ENCODE measurements around the gene SPRR1A. TPM values are rescaled to one million over a fixed set of nuclear protein-coding genes. Genes with fewer than 3 reads are reported as not detected.
"Not testable (repeated sequence)": the region's sequence is repeated elsewhere in the genome, so short reads cannot be mapped to it uniquely, and the experiment has no call there.

Gene SPRR1A
- polyA plus RNA-seq, 3 donors = not detected

DNA sequence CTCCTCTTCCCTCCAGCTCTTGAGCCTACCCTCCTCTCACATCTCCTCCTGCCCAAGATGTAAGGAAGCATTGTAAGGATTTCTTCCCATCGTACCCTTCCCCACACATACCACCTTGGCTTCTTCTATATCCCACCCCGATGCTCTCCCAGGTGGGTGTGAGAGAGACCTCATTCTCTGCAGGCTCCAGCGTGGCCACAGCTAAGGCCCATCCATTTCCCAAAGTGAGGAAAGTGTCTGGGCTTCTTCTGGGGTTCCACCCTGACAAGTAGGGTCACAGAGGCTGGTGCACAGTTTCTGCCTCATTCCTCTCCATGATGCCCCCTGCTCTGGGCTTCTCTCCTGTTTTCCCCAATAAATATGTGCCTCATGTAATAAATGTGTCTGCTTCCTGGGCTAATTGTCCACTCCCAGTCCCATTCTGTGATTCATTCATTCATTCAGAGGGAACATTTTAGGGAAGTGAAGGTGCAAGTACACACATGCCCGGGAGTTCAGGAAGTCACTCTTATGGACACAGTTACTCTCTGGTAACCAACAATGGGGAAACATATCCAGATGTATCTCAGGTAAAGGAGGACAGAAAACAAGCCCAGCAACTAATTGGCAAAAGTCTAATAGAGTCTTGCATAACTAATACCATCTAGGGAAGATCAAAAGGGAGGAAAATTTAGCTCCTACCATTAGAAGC lies 11.5 kb upstream of the SPRR1A start:
- DNase-seq = no peak

DNA sequence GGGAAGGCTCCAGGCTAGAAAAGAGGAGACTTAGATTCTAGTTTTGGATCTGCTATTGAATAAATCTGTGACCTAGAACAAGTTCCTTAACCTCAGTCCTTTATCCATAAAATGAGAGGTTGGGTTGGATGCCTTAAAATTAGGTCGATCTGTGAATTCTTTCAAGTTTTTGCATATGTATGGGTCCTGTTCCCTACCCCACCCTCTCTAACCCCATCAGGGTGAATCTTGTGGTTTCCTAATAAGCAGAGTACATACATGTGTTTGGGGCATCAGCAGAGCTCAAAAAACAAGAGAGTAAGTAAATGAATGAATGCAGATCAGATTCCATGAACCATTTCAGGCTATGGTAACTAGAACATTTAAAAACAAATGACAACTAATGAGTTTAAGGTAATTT lies 7.2 kb upstream of the SPRR1A start:
- no peak for DNase-seq

GRCh38 chr1:152977614-152978013 lies 6.3 kb upstream of the SPRR1A start:
- DNase-seq = no peak

DNA sequence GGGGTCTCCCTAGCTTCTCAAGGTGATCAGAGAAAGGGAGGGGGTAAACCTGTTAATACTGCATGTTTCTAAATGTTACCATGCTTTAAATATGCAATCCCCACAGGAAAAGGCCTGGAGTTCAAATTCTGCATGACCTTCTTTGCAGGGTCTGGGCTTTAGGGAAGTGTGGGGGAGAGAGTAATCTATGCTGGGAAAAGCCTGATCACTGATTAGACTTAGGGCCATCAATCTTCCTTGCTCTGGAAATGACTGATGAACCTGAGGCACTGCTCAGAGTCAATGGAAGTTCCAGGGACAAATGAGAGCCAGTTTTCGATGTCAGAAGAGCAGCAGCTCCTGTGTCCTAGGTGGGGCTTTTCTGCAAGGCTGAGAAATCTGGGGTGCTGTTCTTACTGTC lies 3.2 kb upstream of the SPRR1A start:
- no peak for DNase-seq

DNA sequence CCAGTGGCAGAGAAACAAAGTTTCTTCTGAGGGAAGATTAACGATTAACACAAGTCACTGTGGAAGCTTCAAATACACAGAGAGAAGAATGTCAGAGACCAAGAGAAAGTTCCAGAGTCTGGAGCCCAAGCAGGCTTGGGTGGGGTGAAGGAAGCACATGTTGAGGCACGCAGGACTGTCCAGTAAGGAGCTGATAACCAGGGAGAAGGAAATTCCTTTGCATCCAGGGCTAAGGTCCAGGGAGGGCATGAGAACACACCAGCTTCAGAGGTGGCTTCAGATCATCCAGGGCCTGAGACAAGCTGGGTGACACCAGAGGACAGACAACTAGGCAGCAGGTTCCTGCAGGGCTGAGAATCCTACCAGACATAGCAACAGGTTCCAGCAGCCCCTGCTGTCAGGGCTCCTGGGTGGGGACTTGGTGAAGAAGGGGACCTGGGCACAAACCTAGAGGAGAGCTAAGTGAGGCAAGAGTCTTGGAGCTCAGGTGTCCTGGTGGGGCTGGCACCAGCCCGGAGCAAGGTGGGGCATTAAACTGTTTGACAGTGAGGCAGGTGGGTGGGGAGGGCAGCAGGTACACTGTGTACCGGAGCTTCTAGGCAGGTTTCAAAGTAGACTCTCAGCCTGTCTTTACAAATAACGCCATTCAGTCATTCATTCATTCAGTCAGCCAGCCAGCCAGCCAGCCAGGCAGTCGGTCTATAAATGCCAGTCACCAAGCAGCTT lies 2.6 kb upstream of the SPRR1A start:
- no peak for DNase-seq

- no peak for DNase-seq
These were observed 1.8 kb upstream of the SPRR1A start for GRCh38 chr1:152982076-152982475.

DNA sequence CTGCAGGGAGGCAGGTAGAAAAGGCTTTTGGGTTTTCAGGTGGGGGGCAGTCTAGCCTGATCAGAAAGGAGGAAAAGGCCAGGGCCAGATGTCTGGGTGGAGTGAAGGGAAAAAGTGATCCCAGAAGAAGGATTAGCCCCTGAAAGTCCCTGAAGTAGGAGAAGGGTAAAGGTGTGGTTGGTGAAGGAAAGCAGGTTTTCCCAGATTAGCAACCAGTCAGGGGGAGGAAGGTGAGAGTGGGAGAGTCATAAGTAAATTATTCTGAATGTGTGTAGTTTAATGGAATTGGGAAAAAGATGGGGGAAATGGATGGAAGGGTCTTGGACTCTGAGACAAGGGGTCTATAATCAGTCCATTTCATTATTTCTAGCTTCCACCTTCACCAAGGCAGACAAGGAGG lies 647 bp upstream of the SPRR1A start:
- DNase-seq = no peak

DNA sequence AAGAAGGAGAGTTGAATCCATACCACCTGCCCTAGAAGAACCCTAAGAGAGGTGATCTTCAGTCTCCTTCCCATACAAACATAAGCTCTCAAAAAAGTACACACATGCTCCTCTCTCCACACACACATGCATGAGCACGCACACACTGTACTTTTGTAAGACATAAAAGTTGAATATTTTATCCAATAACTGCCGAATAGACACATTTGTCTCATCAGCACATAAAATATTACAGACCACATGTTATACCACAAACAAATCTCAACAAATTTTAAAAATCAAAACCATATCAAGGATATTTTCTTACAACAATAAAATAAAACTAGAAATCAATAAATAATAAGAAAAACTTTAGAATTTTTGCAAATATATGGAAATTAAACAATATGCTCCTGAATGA lies 2.7 kb downstream of the SPRR1A start:
- no peak for DNase-seq

DNA sequence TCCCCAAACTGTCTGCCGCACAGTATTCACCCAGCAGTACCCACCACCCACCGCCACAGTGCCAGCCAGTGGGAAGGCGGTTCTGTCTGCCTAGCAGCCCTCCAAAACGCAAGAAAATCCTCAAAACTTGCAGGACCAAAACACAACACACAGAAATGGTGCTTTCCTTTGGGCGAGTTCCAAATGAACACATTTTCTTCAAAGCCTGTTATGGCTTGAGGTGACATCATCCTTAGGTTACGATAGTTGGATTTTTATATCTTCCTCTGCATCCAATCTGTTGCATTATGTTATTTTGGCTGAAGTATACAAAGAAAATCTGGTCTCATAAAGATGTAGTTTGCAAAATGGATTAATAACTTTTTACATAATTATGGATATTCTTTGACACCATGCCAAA lies 9.3 kb downstream of the SPRR1A start:
- no peak for DNase-seq

DNA sequence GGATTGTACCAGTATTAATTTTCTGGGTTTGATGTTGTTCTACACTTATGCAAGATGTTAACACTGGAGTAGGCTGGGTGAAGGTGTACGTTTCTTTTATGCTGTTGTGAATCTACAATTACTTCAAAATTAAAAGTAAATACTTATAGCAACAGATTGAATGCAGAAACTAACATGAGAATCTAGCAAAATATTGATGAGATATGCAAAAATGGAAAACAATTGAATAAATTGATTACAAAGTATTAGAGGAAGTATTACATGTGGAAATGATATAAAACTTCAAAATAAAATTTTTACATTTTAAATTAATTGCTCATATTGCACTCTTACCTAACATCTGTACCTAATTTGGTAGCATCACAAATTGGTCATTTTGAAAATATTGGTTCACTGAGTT lies 12.0 kb downstream of the SPRR1A start:
- DNase-seq = no peak

- DNase-seq = no peak
These were observed 12.9 kb downstream of the SPRR1A start for GRCh38 chr1:152996633-152997400.

- DNase-seq = no peak
These were observed 14.0 kb downstream of the SPRR1A start for GRCh38 chr1:152997901-152998300.

- DNase-seq = no peak
These were observed 14.6 kb downstream of the SPRR1A start for GRCh38 chr1:152998476-152998875.

- no peak for DNase-seq
These were observed 15.9 kb downstream of the SPRR1A start for GRCh38 chr1:152999818-153000217.

- no peak for DNase-seq
These were observed 16.4 kb downstream of the SPRR1A start for GRCh38 chr1:153000294-153000693.

GRCh38 chr1:153001382-153001781 lies 17.5 kb downstream of the SPRR1A start, which contains the start of gene SPRR3:
Gene SPRR3 (plus strand): TSS chr1:153001749. CDS start chr1:153003021, 1,272 bp downstream.
- DNase-seq = no peak

DNA sequence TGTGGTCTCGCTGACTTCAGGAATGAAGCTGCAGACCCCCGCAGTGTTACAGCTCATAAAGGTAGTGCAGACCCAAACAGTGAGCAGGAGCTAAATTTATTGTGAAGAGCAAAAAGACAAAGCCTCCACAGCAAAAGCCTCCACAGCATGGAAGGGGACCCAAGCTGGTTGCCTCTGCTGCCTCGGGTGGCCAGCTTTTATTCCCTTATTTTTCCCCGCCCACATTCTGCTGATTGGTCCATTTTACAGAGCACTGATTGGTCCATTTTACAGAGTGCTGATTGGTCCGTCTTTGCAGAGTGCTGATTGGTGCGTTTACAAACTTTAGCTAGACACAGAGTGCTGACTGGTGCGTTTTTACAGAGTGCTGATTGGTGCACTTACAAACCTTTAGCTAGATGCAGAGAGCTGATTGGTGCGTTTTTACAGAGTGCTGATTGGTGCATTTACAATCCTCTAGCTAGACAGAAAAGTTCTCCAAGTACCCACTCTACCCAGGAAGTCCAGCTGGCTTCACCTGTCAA lies 27.4 kb downstream of the SPRR1A start:
- not testable (repeated sequence) for DNase-seq

- not testable (repeated sequence) for DNase-seq
These were observed 37.9 kb downstream of the SPRR1A start for GRCh38 chr1:153021829-153022228.

GRCh38 chr1:153022340-153022739 lies 38.5 kb downstream of the SPRR1A start:
- DNase-seq = not testable (repeated sequence)

DNA sequence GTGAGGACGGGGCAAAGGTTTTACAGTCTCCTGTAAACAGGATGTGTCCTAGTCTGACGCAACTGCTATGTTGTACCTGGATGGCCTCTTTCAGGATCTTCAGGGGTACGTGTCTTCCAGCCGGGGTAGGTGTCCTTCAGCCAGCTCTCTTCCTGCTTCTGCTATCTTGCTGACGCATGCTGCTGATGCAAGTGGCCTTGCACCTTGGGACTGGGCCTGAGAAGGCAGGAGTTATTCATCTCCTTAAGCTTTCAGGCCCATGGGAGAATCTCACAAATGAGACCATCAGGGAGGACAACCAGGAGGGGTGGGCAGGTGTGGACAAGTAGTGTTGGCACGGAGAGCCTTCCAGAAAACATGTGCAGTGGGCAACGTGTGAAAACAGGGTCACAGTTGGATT lies 39.2 kb downstream of the SPRR1A start:
- no peak for DNase-seq

DNA sequence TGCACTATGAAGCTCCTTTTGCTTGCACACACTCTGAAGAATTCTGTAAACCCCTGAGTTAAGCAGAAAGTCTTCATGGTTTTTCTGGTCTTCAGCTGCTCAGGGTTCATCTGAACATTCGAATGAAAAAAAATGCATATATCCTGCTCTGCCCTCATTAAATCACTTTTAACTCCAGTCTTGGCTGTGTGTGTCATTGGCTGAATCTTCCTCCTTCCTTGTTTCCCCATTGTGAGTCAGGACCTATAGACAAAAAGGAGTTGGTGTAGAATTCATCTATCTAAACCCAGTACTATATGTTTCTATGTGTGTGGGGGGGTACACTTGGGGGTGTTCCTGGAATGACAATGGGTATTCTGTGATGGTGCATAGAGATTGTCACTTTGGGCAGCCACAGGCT lies 40.5 kb downstream of the SPRR1A start:
- no peak for DNase-seq

GRCh38 chr1:153025797-153026196 lies 41.9 kb downstream of the SPRR1A start:
- no peak for DNase-seq

GRCh38 chr1:153028766-153029165 lies 44.9 kb downstream of the SPRR1A start:
- DNase-seq = no peak
